Neural progenitor cell (in vitro differentiated cells): ENCODE data around the gene FOXL3.

Experiments
- CTCF ChIP-seq: fragments of 200-600 bp; sonication (generic); IDR thresholded peaks from 2 replicates; pipeline ENCODE4 v1.5.1; 2017; ENCODE audit warnings: antibody characterized with exemption, mild to moderate bottlenecking
- EZH2 ChIP-seq: fragments of 200-600 bp; sonication (generic); IDR thresholded peaks from 2 replicates; pipeline ENCODE4 v1.6.1; 2017; ENCODE audit warnings: antibody characterized with exemption, mild to moderate bottlenecking, moderate library complexity
- EZH2phosphoT487 ChIP-seq: fragments of 200-600 bp; sonication (generic); IDR thresholded peaks from 2 replicates; pipeline ENCODE4 v1.6.1; 2017; ENCODE audit warnings: antibody characterized with exemption

- no peak for TF ChIP-seq CTCF
- no peak for TF ChIP-seq EZH2
- no peak for TF ChIP-seq EZH2phosphoT487
These were observed 11.9 kb upstream of the FOXL3 start for GRCh38 chr7:278081-278480.
